GM19328 (cell line): Measurements from ENCODE around the gene CDRT4.

Experiments
- ATAC-seq: cut with Tn5 transposase; IDR thresholded peaks from one replicate; pipeline ENCODE4 v1.9.1; 2021; ENCODE audit warnings: mild to moderate bottlenecking, moderate library complexity; ENCODE audit not compliant: unreplicated experiment

Gene CDRT4

DNA sequence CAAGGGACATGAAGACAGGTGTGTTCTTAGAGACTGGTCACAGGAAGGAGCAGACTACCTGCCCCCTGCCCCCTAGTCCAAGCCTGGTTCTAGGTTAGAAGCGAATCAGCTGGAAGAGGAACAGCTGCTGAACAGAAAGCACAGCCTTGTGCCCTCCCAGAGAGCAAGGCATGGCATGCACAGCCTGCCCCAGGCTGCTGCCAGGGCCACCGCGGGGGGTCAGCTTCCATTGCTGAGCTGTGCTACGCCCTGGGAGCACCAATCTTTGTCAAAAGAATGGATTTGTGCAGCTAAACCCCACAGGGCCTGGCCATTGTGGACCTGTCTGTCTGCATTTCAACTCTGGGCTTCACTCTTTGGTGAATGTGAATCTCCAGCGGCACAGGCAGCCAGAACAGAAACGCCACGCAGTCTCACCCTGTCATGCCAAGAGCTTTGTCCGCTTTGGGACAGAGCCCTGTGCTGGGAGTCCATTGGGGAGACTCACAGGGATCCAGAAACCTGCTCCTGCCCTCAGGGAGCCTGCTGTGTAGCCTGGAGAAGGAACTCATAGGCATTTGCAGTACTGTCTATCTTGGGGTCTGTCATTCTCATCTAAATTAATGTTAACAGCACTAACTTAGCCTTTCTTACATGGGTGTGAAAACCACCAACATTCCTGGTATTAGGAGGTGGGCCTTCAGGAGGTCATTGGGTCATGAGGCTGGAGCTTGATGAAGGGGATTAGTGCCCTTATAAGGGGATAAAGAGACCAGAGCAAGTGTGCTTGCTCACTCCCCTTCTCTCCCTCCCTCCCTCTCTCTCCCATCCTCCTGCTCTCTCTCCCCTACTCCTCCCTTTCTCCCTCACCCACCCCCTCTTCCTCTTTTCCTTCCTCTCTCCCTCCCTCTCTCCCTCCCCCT lies 25.6 kb upstream of the CDRT4 start:
- no peak for ATAC-seq

DNA sequence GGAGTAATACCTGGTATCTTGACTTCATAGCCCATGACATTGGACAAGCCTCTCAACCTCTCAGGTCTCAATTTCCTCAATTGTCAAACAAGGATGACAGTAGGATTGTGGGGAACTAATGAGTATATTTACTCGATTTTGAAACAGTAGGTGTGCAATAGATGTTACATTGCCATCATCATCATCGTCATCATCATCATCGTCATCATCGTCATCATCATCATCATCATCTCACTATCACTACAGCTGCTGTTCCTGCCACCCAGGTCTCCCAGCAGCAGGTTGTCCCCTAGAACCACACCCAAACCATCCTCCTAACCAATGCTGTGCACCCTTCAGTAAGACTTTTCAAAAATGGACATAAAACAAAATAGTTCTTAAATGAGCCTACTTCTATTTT lies 24.8 kb upstream of the CDRT4 start:
- no peak for ATAC-seq

DNA sequence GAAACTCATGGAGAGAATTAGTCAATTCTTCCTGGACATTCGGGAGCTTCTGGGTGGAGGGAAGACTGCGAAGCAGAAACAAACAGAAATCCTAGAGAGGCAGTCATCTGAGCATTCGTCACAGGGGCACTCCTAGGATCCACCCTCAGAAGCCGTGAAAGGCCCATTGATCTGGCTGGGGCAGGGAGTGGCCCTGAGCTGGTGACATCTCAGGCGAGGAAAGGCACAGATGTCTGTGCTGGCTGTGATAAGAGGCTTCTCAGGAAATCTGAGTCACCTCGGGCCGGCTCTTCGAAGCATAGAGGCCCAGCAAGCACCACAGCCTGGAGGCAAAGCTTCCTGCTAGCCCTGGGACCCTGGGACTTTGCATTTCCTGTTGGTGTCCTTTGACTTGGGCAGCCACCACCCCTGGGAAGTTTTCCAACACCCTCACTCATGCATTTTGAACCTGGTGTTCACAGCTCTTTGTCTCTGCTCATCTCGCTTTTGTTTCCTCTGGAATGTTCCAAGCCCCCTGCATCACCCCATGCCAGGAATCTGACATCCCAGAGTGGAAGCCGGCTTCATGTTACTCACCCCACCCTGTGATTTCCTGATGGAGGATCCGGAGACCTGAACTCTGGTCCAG lies 23.3 kb upstream of the CDRT4 start:
- ATAC-seq, result no peak

DNA sequence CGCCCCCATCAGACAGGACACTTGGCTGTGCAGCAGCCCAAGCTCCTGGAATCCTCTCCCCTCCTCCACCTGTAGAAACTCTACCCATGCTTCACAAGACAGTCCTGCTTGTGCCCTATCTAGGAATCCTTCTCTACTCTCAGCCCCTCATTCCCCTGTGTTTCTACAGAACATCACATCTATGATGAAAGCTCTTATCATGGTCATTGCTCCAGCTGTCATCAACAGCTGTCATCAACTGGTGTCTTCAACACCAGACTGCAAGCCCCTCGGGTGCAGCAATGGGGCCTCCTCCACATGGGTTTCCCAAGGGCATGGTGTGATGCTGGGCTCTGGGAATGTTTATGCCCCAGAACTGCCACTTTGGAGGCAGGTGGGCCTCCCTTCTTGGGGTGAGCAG lies 21.1 kb upstream of the CDRT4 start:
- ATAC-seq, result no peak

DNA sequence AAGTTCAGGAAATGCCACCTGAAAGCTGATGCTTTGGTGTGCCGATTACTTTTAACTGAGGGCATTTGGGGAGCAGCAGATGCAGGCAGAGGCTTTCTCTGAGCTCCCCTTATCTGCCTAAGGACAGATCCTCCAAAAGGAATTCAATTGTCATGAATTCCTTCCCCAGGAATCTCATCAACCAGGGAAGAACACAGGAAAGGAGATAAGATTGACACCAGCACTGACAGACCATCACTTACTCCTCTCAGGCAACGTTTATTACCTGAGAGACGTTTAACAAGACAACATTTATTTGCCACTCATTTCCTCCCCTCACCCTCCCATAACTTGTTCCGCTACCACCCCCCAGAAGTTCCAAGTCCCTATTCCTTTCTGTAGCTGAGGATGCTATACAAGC lies 17.6 kb upstream of the CDRT4 start:
- ATAC-seq, result no peak

DNA sequence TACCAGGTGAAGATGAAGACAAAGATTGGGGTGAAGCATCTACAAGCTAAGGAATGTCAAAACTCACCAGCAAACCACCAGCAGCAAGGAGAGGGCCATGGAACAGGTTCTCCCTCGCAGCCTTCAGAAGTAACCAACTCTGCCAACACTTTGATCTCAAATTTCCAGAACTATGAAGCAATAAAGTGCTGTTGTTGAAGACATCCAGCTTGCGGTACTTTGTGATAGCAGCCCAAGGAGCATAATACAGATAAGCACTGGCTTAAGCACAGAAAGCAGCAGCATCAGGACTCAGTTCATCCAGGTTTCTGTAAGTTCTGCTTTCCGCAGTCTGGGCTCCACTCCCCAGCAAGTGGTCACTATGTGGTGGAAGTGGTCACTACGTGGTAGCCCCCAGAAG lies 16.0 kb upstream of the CDRT4 start:
- ATAC-seq, result no peak

DNA sequence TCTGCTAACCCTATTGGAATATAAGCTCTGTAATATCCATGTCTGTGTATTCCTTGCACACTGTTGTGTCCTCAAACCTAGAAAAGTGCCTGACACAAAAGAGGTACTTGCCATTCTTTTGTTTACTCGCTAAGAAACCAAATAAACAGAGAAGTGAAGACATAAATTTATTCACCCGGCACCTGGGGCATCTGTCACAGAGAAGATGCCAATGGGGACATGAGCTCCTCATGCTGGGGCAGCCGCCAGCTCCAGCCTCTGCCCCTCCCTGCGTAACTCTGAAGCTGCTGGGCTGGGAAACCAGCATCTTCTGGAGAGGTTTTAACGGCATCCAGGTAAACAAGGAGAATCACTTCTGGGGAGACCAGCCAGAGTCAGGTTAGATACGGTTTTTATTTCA lies 15.1 kb upstream of the CDRT4 start:
- no peak for ATAC-seq

DNA sequence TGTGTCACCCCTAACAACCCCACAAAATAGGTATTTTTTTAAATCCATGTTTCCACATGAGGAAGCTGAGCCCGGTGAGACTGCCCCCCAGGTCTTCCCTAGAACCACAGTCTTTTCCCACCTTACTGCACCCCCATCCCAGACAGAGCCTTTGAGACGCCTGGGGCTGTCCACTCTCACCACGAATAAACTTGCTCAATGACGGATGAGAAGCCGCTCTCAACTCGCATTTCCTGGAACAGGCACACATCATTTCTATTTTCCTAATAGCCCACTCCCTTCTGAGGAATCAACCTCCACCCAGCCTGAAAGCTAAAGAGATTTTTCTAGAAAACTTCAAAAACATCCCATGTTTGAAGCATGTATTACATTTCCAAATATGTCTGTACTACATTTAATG lies 14.1 kb upstream of the CDRT4 start:
- no peak for ATAC-seq

DNA sequence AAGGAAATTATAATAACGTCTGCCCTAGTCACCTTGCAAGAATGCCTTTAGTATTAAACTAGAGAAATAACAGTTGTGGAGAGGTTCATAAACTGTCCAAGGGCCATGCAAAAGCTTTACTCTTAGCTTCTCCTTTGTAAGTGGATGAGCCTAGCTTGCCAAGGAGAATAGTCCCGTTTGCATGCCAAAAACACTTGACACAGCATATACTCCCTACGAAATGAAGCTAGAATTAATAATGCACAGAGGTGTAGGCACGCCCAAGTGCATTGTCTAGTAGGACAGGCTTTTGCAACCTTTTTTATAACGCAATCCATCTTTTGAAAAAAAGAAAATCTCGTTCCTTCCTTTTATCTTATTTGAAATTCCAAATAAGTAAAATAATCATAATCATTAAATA lies 12.8 kb upstream of the CDRT4 start:
- no peak for ATAC-seq

DNA sequence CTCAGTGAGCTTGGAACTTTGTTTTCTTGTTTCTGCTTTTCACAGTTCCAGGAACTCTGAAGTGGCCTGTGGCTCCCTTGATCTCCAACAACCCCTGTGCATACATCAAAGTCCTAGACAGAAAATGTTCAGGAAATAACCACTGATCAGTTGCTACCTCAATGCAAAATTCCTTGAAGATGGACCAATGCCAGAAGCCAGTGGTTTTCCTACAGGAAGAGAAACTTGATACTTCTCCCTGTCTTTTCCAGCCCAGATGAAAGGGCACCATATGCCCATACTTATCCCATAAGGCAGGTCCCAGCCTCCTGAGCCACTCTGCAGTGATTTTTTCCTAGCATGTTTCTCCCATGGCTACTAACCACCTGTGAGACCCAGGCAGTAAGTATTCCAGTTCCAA lies 12.3 kb upstream of the CDRT4 start:
- ATAC-seq, result no peak

DNA sequence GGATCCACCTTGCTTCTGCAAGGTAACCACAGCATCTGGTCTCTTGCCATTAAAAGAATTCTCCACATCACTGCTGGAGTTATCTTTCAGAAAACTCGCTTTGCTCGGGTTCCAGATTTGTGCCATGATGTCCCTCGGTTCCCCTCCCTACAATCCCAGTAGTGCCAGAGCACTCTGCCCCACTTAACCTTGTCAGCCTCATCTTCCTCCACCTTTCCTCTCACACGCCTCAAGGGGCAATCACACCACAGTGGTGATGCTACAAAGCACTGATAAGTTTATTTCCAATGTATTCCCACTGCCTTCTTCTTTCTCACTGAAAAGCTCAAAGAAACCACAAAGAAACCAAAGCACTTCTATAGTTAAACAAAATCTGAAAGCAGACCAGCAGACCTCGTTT lies 11.4 kb upstream of the CDRT4 start:
- ATAC-seq, result no peak

DNA sequence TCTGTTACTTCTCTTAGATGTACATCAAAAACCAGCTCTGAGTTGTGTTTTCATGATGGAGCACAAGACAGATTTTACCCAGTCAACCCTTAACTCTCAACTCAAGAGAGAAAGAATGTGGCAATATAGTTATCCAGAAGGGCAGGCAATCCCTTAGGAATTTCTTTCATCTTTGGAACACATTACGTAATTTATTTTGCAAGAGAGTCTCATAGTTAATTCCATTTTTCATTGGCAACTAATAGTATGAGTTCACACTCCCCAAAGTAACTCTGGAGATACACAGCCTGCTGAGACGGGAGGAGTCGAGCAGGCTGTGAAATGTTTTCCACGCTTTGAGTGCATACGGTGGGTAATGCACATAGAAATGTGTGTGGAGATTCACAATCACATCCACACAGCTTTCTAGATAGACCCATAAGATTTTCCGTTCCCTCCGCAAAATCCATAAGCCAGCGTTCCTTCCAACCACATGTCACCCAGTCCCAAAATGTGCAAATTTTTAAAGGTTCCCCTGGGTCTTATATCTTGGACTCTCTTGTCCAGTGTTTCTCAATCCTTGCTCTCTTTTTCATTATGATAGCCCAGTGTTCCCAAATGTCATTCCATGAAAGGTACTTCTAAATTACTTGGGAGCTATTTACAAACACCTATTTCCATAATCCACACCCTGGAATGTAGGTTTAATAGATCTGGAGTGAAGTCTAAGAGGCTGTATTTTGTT lies 8.4 kb upstream of the CDRT4 start:
- ATAC-seq, result no peak

DNA sequence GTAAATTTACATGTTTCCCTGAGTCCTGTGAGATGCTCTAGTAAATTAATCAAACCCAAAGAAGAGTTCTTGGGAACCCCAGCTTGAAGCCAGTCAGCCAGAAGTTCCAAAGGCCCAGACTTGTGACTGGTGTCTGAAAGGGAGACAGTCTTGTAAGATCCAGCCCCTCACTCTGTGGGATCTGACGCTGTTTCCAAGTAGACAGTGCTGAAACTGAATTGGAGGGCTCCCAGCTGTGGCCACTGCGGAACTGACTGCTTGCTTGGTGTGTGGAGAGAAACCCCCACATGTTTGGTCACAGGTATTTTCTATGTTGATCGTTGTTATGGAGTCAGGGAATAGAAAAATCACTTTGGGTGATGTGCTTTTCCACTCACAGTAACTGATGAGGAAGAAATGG lies 5.5 kb upstream of the CDRT4 start:
- ATAC-seq, result no peak

DNA sequence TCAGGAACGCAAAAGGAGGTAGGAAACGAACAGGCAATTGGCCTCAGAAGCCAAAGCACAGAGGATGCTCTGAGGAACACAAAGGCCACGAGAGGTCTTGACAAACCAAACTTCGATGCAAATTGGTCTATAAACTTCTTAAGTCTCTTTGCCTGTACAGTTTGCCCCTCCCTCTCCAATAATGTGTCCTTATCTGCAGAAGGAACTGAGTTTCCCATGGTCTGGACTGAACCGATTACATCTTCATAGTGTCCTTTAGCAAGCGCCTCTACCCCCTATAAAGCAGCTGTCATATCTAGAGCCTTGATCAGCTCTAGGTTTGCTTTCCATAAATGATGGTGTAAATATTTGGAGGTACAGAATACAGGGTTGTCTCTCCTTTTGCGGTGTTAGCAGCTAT lies 3.1 kb upstream of the CDRT4 start:
- ATAC-seq, result no peak

DNA sequence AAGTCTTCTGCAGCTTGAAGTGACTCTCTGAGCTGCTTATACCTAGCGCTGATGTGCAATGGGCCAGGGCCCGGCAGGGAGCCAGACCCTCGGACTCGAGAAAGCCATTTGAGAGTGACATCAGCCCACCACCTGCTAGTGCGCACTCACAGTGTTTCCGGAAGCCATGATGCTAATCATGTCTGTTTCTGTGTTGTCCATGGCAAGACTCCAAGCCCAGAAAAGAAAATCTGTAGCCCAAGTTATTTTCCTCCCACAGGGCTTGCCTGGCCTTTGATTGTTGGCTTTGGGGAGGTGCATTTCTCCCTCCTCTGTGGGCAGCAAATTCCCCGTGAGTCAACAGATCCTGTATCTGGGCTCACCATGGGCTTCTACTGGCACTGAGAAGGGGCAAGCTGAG lies 1.8 kb upstream of the CDRT4 start:
- no peak for ATAC-seq

DNA sequence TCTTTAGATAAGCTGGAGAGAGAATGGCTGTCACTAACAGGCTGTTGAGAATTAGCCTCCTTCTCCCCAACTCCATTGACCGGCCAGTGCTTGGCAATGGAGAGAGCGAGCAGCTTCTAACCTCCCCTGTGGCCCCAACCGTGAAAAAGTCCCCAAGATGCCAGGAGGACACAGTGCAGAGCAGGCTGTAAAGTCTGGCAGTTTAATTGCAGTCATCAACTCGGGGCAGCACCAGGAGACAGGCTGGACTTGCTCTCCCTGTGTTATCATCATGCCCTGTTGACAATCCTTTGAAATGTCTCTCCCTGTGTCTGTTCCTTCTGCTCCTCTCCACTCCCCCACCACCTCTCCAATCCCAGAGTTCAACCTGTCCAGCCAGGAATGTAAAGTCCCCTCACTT lies 705 bp upstream of the CDRT4 start:
- ATAC-seq, result no peak

DNA sequence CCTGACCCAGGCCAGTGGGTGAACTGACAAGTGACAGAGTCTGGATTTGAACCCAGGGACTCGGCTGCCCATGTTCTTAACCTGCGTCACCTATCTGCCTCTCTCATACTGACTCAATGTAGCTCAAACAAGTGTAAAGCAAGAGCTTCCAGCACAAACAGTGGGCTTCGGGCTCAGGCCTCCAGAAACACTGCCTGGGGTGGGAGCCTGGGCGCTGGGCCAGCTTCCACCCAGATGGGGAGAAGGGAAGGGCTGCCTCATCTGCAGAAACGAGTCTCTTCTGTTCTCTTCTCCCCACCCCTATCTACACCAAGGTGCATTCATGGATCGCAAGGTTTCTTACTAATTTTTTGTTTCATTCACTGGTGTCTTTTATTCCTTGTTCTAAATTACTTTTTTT lies 1.3 kb downstream of the CDRT4 start:
- ATAC-seq, result no peak

DNA sequence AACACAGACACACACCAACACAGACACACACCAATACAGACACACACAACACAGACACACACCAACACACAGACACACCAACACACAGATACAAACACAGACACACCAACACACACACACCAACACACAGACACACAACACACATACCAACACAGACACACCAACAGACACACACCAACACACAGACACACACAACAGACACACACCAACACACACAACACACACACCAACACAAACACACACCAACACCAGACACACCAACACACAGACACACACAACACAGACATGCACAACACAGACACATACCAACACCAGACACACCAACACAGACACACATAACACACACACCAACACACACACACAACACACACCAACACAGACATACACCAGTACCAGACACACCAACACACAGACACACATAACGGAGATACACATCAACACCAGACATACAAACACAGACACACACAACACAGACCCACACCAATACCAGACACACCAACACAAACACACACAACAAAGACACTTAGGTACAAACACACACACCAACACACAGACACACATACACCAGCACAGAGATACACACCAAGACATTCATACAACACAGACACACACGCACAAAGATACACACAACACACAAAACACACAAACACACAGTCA lies 2.2 kb downstream of the CDRT4 start:
- ATAC-seq, result no peak

DNA sequence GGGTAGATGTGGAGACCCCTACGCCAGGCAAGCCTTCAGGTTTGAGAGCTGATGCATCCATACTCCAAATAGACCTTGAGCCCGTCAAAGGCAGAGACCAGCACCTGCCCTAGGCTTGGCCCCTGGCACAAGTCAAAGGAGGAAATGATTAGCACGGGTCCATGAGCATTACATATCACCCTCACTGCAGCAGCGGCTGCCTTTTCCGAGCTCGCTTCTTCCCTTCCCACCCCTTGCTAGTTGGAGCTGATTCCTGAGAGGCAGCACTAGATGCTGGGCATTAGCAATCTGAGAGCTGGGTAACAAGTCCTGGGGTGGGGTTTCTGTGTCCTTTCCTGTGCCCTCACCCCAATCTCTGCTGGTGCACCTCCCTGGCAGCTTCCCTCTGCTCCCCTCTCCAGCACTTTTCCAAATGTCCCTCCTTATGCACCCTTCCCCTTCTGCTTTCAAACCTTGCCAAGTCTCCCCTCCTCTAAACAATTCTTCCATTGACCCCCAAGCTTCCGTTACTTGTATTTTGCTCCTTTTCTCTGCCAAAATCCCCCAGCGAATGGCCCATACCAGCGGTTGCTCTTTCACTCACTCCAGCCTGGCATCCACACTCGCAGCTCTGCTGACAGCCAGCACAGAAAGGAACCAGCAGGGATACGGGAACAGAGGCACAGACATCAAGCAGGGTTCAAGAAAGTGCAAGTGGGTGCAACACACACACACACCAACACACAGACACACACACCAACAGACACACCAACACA lies 3.0 kb downstream of the CDRT4 start:
- no peak for ATAC-seq

DNA sequence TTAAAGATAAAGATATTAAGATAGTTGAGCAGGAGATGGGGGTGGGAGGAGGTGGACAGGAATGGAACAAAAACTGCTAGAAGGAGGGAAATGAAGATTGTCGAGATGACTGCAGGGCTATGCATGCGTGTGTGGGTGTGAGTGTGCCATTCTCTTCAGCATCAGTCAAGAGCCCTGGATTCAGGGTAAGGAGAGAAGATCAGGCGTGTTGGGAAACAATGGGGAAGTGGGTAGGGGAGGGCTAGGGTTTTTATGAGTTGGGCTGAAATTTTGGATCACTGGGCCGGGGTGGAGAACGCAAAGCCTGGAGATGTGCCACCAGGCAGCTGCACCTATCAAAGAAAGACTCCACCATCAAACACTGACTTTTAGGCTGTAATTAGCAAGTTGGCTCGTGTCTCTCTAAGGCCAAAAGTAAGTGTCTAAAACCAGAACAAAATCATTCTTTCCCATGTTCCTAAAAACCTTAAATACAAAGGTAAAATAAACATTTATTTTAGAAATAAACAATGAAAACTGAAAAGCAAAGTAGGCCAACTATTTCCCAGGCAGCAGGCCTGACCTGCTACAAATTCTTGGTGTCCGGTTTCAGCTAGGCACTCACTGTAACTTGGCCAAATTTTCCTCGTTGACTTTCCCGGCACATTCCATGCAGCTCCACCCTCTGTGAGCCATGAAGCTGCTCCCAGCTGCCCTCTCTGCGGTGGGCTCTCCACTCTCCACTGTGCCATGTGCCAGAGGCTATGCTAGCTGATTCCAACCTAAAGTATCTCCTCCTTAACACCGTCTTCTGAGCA lies 4.2 kb downstream of the CDRT4 start:
- no peak for ATAC-seq
